HL-60 (cell line): ENCODE data around the gene FGF4.

Source experiments
- DNase-seq, 2 experiments: peaks; one replicate each; pipeline ENCODE4 v3.0.0-alpha.2; 2010 to 2020; ENCODE audit warnings: low read depth in 1 of 2, low spot score in 1 of 2
- H3K27ac ChIP-seq: fragments of 250-450 bp; sonication (Bioruptor Pico); replicated peaks from 2 replicates; pipeline ENCODE4 v1.5.1; 2020; ENCODE audit warnings: mild to moderate bottlenecking, moderate library complexity
- H3K27me3 ChIP-seq: fragments of 250-450 bp; sonication (Bioruptor Pico); 2 replicates; pipeline ENCODE4 v1.5.1; 2021; ENCODE audit warnings: mild to moderate bottlenecking, moderate library complexity; ENCODE audit not compliant: insufficient read depth, poor library complexity, severe bottlenecking
- H3K4me3 ChIP-seq: replicated peaks from 2 replicates; pipeline ENCODE4 v1.5.1; 2011; ENCODE audit warnings: mild to moderate bottlenecking, control low read depth, low read length; ENCODE audit not compliant: insufficient read depth
- GABPA ChIP-seq: IDR thresholded peaks from 2 replicates; pipeline ENCODE4 v1.6.1; 2012; ENCODE audit warnings: low read depth
- POLR2AphosphoS5 ChIP-seq: IDR thresholded peaks from 2 replicates; pipeline ENCODE4 v1.6.1; 2012; ENCODE audit warnings: low read depth
- SPI1 ChIP-seq: IDR thresholded peaks from 2 replicates; pipeline ENCODE4 v1.6.1; 2012; ENCODE audit warnings: low read depth, mild to moderate bottlenecking, borderline replicate concordance
- long read RNA-seq: library from polyadenylated mRNA; unstranded; transcript quantifications from one replicate; pipeline ENCODE4 v2.0.0, GENCODE V29; 2020
- TF ChIP-seq, protein P1 (sequence below): IDR thresholded peaks from 2 replicates; pipeline ENCODE4 v1.6.1; 2012; ENCODE audit warnings: low read depth; ENCODE audit not compliant: insufficient replicate concordance
- TF ChIP-seq, protein P2 (sequence below): IDR thresholded peaks from one replicate; pipeline ENCODE4 v1.5.1; 2011; ENCODE audit warnings: low read length, control low read depth, inconsistent platforms; ENCODE audit not compliant: insufficient read depth

FGF4 gene, protein sequence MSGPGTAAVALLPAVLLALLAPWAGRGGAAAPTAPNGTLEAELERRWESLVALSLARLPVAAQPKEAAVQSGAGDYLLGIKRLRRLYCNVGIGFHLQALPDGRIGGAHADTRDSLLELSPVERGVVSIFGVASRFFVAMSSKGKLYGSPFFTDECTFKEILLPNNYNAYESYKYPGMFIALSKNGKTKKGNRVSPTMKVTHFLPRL
- long read RNA-seq = 0 reads

DNA sequence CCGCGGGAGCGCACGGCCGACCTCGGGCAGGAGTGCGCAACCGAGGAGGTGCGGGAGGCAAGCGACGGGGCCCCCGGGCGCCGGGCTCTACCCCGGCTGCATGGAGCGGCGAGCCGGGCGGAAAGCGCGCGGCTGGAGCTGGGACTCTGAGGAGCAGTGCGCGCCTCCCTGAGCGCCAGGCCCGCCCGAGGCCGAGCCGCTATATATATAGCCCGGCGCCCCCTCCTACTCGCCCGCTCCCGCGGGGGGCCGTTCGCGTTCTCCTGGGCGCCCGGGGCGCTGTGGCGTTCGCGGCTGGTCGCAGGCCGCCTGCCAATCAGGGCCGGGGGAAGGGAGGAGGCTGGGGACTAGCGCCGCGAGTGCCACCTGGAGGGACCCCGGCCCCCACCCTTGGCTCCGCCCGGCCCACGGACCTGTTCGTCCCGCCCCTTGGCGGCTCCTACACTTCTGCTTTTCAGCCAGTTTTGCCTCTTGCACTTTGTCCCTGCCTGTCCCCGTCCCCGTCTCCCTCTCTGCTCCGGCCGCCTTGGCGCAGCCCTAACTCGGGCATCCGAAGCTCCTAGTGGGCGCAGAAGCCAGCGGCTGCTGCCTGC is at the start of gene FGF4:
Gene FGF4, minus strand, starts transcription at position 179 of the 593 bp plus-strand sequence. CDS start 257 bp downstream, outside the sequence.
- no peak for DNase-seq
- Histone ChIP-seq H3K27me3 (peaks cover 42% of the 10 kb centered on the region), H3K4me3 (no peak within 1 kb of the TSS), H3K27ac (no peak within 1 kb of the TSS)
- TF ChIP-seq, protein P1, sequence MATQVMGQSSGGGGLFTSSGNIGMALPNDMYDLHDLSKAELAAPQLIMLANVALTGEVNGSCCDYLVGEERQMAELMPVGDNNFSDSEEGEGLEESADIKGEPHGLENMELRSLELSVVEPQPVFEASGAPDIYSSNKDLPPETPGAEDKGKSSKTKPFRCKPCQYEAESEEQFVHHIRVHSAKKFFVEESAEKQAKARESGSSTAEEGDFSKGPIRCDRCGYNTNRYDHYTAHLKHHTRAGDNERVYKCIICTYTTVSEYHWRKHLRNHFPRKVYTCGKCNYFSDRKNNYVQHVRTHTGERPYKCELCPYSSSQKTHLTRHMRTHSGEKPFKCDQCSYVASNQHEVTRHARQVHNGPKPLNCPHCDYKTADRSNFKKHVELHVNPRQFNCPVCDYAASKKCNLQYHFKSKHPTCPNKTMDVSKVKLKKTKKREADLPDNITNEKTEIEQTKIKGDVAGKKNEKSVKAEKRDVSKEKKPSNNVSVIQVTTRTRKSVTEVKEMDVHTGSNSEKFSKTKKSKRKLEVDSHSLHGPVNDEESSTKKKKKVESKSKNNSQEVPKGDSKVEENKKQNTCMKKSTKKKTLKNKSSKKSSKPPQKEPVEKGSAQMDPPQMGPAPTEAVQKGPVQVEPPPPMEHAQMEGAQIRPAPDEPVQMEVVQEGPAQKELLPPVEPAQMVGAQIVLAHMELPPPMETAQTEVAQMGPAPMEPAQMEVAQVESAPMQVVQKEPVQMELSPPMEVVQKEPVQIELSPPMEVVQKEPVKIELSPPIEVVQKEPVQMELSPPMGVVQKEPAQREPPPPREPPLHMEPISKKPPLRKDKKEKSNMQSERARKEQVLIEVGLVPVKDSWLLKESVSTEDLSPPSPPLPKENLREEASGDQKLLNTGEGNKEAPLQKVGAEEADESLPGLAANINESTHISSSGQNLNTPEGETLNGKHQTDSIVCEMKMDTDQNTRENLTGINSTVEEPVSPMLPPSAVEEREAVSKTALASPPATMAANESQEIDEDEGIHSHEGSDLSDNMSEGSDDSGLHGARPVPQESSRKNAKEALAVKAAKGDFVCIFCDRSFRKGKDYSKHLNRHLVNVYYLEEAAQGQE = no peak
- peak; percentile 65 for TF ChIP-seq SPI1

DNA sequence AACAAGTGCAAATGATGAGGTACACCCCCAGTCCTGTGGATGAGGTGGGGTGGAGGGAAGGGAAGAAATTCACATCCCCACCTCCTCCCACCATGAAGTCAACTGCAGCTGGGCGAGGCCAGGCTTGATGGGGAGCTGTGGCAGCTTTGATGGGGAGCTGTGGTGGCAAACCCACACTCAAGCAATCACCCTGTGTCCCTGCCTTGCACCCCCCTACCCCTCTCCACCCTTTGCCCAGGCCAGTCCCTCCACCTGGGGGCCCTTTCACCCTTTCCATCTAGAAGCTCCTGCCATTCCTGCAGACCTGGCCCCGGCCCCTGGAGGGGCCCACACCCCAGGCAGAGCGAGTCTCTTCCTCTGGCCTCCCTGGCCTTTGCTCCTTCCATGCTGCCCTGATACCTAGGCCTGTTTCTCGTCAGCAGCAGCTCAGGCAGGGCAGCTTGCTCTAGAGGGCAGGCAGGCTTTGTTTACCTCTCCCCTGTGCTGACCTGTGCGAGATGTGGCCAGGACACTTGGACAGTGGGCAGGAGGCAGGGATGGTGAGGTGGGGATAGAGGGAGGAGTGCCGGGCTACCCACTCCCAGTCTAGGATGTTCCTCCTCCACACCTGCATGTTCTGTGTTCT is 48.6 kb upstream of the FGF4 start:
- Histone ChIP-seq H3K27me3 (peaks cover 23% of the 10 kb centered on the region), H3K27ac (no peak overlapping the region), H3K4me3 (no peak overlapping the region)
- no peak for TF ChIP-seq POLR2AphosphoS5
- TF ChIP-seq SPI1 = no peak
- TF ChIP-seq GABPA = no peak
- DNase-seq = no peak

DNA sequence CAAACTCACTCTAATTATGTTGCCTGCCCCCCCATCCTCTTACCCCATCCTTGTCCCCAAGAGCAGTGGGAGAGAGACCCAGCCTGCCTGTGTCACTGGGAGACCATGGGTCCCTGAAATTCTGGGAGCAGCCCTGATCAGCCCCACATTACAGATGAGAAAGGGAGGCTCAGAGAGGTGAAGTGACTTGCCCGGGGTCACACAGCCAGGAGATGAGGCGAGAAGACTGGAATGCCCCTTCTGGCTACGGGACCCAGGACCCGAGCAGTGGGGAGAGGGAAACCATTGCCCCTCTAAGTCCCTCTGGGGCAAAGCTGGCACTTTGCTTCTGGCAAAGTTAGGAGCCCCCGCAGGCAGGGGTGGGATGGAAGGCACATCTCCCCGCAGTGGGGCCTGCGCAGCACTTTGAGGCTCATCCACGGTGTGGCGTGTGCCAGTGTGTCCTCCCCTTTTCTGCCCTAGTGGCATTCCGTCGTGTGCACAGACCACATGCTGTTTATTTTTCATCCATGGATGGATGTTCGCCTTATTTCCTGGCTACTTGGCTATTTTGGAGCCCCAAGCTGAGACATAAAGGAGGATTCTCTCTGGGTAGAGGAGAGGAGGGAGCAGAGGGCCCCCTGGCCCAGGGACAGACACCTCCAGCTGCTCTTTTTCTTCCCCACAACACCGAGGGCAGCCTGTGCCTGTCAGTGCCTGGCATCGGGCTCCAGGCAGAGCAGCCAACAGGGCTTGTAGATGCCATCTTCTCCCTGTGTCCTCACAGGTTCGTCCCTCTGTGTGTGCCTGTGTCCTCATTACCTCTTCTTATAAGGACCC is 47.7 kb upstream of the FGF4 start:
- no peak for DNase-seq
- H3K27me3 ChIP-seq = peaks cover 28% of the 10 kb centered on the region
- H3K27ac ChIP-seq = no peak overlapping the region
- no peak overlapping the region for H3K4me3 ChIP-seq
- no peak for TF ChIP-seq POLR2AphosphoS5
- TF ChIP-seq, protein P2, sequence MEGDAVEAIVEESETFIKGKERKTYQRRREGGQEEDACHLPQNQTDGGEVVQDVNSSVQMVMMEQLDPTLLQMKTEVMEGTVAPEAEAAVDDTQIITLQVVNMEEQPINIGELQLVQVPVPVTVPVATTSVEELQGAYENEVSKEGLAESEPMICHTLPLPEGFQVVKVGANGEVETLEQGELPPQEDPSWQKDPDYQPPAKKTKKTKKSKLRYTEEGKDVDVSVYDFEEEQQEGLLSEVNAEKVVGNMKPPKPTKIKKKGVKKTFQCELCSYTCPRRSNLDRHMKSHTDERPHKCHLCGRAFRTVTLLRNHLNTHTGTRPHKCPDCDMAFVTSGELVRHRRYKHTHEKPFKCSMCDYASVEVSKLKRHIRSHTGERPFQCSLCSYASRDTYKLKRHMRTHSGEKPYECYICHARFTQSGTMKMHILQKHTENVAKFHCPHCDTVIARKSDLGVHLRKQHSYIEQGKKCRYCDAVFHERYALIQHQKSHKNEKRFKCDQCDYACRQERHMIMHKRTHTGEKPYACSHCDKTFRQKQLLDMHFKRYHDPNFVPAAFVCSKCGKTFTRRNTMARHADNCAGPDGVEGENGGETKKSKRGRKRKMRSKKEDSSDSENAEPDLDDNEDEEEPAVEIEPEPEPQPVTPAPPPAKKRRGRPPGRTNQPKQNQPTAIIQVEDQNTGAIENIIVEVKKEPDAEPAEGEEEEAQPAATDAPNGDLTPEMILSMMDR = no peak
- TF ChIP-seq SPI1 = no peak
- TF ChIP-seq, protein P1 = no peak
- no peak for TF ChIP-seq GABPA

DNA sequence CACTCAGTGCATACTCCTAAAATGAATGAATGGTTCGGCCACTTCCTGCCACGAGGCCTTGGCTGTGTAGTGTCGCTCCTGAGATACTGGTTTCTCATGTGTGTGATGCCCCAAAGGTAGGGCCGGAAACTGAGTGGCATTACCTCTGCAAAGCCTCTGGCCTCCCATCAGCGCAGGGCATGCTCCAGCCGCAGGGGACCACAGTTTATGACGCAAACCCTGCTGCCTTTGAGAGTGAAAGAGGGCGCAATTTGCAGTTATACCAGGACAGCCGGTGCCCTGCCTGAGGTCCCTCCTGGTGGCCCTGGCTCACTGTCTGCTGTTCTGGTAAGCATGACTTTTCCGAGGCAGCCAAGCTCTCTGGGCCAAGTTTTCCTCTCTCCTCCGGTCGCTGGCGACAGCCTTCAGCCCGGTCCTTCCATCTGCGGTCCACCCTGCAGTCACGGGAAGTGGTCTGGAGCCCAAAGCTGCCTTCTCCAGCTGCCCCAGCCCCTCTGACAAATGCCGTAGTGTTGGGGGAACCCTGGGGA is 46.4 kb upstream of the FGF4 start:
- Histone ChIP-seq H3K27me3 (peaks cover 41% of the 10 kb centered on the region), H3K27ac (no peak overlapping the region), H3K4me3 (no peak overlapping the region)
- TF ChIP-seq, protein P1 = no peak
- TF ChIP-seq, protein P2 = no peak
- TF ChIP-seq POLR2AphosphoS5 = no peak
- no peak for TF ChIP-seq GABPA
- TF ChIP-seq SPI1 = no peak
- no peak for DNase-seq
